ENCODE results near the gene FAM9C.
A peak's percentile ranks its signal among the peaks of the same experiment; 100 is the strongest.
"Not testable (repeated sequence)": the region's sequence is repeated elsewhere in the genome, so short reads cannot be mapped to it uniquely, and the experiment has no call there.

FAM9C gene

GRCh38 chrX:13076176-13076961, 31.9 kb upstream of the FAM9C start:
- no peak for DNase-seq (ENCODE audit: low spot score)

GRCh38 chrX:13074297-13075262, 30.2 kb upstream of the FAM9C start:
- no peak for DNase-seq (ENCODE audit: low spot score)

- no peak for DNase-seq (ENCODE audit: low spot score)
These were observed 25.5 kb upstream of the FAM9C start for GRCh38 chrX:13069771-13070416.

GRCh38 chrX:13068651-13069050, 24.2 kb upstream of the FAM9C start:
- no peak for DNase-seq (ENCODE audit: low spot score)

GRCh38 chrX:13067773-13068172, 23.4 kb upstream of the FAM9C start:
- DNase-seq (ENCODE audit: low spot score): no peak

- DNase-seq (ENCODE audit: low spot score): no peak
These were observed 22.0 kb upstream of the FAM9C start for GRCh38 chrX:13066391-13066790.

- DNase-seq (ENCODE audit: low spot score): no peak
These were observed 20.3 kb upstream of the FAM9C start for GRCh38 chrX:13064599-13065143.

GRCh38 chrX:13063124-13063523, 18.7 kb upstream of the FAM9C start:
- not testable (repeated sequence) for DNase-seq (ENCODE audit: low spot score)

- not testable (repeated sequence) for DNase-seq (ENCODE audit: low spot score)
These were observed 17.9 kb upstream of the FAM9C start for GRCh38 chrX:13062331-13062730.

GRCh38 chrX:13061215-13061708, 16.8 kb upstream of the FAM9C start:
- DNase-seq (ENCODE audit: low spot score): not testable (repeated sequence)

- peak; percentile 18 for DNase-seq (ENCODE audit: low spot score)
These were observed 15.4 kb upstream of the FAM9C start for GRCh38 chrX:13059637-13060499.

GRCh38 chrX:13055486-13055885, 11.1 kb upstream of the FAM9C start:
- no peak for DNase-seq (ENCODE audit: low spot score)

- DNase-seq (ENCODE audit: low spot score): no peak
These were observed 8.8 kb upstream of the FAM9C start for GRCh38 chrX:13053171-13053570.

- DNase-seq (ENCODE audit: low spot score): no peak
These were observed 7.2 kb upstream of the FAM9C start for GRCh38 chrX:13051529-13052172.

- DNase-seq (ENCODE audit: low spot score): no peak
These were observed 6.7 kb upstream of the FAM9C start for GRCh38 chrX:13051167-13051528.

GRCh38 chrX:13050151-13050550, 5.7 kb upstream of the FAM9C start:
- no peak for DNase-seq (ENCODE audit: low spot score)

- peak; percentile 36 for DNase-seq (ENCODE audit: low spot score)
These were observed 3.9 kb upstream of the FAM9C start for GRCh38 chrX:13048280-13048679.

GRCh38 chrX:13047759-13048158, 3.3 kb upstream of the FAM9C start:
- DNase-seq (ENCODE audit: low spot score): no peak

- DNase-seq (ENCODE audit: low spot score): no peak
These were observed 1.9 kb upstream of the FAM9C start for GRCh38 chrX:13046141-13046855.

GRCh38 chrX:13043938-13044337, 482 bp downstream of the FAM9C start:
- no peak for DNase-seq (ENCODE audit: low spot score)

Data from AG08396 (cell line).